Neural progenitor cell (in vitro differentiated cells): Measurements from ENCODE around the gene DEDD.

Source experiments
- EZH2 ChIP-seq: fragments of 200-600 bp; sonication (generic); IDR thresholded peaks from 2 replicates; pipeline ENCODE4 v1.6.1; 2017; ENCODE audit warnings: antibody characterized with exemption, mild to moderate bottlenecking, moderate library complexity
- EZH2phosphoT487 ChIP-seq: fragments of 200-600 bp; sonication (generic); IDR thresholded peaks from 2 replicates; pipeline ENCODE4 v1.6.1; 2017; ENCODE audit warnings: antibody characterized with exemption
- TF ChIP-seq, protein P1 (sequence below): fragments of 200-600 bp; sonication (generic); IDR thresholded peaks from 2 replicates; pipeline ENCODE4 v1.5.1; 2017; ENCODE audit warnings: antibody characterized with exemption, mild to moderate bottlenecking

- TF ChIP-seq EZH2phosphoT487 (no peak), EZH2 (no peak)
- TF ChIP-seq, protein P1, sequence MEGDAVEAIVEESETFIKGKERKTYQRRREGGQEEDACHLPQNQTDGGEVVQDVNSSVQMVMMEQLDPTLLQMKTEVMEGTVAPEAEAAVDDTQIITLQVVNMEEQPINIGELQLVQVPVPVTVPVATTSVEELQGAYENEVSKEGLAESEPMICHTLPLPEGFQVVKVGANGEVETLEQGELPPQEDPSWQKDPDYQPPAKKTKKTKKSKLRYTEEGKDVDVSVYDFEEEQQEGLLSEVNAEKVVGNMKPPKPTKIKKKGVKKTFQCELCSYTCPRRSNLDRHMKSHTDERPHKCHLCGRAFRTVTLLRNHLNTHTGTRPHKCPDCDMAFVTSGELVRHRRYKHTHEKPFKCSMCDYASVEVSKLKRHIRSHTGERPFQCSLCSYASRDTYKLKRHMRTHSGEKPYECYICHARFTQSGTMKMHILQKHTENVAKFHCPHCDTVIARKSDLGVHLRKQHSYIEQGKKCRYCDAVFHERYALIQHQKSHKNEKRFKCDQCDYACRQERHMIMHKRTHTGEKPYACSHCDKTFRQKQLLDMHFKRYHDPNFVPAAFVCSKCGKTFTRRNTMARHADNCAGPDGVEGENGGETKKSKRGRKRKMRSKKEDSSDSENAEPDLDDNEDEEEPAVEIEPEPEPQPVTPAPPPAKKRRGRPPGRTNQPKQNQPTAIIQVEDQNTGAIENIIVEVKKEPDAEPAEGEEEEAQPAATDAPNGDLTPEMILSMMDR = no peak
These were observed 9.5 kb downstream of the DEDD start for GRCh38 chr1:161122967-161123366.
